Activated T-helper 1 cell treated with Interleukin-2 at 50 U/mL for 16 hours (primary cell): ENCODE measurements around the gene CHST14.

ENCODE experiments used
- DNase-seq: peaks from one replicate; pipeline ENCODE4 v3.0.0-alpha.2; 2020; ENCODE audit warnings: low read depth

CHST14 gene

DNA sequence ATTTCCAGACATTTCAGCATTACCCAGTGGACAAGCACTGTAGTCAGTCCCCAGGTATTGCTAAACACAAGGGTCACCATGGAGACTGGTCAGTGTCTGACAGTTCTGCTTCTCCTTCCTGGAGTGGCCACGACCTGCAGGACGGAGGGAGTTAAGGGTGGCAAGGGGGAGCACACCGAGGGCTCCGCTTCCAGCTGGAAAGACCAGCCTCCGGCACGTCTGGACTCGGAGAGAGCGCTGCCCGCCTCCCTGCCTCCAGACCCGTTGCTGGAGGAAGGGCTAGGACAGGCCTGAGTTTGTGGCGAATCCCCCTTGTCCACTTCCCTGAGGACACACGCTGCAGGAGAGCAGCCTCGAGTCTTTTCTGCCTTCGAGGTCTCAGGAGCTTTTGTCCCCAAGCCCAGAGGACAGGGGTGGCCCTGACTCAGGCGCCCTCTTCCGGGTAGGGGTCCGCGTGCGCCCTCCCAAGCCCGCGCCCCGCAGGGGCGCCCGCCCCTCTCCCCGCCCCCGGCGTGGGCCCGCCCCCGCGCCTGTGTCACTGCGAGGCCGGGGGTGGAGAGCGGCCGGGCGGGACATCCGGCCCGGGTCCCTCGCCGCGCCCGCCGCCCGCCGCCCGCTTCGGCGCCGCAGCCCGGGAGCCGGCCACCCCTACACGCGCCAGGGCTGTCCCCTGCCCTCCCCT lies at the start of gene CHST14:
Gene CHST14, plus strand, starts transcription at position 562 of the 682 bp plus-strand sequence. CDS start 230 bp downstream, outside the sequence.
- peak; percentile 51 for DNase-seq

DNA sequence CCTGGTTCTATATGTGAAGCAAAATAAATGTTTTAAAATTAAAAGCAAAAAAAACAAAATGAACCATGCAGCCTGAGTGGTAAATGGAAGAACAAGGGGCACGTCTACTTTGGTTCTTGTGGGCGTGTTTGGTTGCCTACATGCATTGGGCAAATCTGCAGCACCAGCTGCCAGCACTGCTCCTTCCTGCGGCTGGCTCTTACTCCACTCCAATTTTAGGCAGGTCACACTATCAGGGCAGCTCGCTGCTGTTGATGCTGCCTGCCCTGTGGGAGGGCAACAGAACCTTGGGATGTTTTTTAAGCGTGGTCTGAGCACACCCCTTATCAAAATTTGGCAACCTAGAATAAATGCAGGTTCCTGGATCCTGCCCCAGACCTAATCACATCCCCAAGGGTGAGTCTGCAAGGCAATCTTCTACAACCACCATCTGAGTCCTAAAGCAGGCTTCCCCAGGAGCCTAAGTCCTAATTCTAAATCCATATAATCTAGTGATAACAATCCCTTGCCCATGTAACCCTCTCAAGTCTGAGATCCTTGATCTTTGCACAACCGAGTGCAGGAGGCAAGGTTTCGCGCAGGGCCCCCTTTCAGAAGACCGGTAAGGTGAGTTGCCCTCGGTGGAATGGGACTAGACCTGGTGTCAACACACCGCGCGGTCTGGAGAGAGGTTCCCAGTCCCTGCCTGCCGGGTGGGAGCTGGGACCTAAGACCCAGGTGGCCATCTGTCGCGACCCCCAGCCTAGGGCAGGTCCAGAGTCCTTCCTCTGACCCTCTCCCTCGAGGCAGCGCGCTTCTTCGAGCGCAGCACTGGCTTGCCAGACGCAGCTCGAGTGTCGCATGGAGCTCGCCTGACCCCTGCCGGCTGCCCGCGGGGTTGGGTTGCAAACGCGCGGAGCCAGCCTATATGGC lies 49.3 kb upstream of the CHST14 start:
- peak; percentile 64 for DNase-seq

- DNase-seq, result no peak
Measured at GRCh38 chr15:40424483-40425115, 46.2 kb upstream of the CHST14 start.

DNA sequence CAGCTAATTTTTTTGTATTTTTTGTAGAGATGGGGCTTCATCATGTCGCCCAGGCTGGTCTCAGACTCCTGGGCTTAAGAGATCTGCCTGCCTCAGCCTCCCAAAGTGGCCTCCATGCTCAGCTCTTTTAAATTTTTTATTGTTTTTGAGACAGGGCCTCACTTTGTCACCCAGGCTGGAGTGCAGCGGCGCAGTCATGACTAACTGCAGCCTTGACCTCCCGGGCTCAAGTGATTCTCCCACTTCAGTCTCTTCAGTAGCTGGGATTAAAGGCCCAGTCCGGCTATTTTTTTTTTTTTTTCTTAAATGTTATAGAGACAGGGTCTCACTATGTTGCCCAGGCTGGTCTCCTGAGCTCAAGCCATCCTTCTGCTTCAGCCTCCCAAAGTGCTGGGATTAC lies 45.1 kb upstream of the CHST14 start:
- DNase-seq, result no peak

DNA sequence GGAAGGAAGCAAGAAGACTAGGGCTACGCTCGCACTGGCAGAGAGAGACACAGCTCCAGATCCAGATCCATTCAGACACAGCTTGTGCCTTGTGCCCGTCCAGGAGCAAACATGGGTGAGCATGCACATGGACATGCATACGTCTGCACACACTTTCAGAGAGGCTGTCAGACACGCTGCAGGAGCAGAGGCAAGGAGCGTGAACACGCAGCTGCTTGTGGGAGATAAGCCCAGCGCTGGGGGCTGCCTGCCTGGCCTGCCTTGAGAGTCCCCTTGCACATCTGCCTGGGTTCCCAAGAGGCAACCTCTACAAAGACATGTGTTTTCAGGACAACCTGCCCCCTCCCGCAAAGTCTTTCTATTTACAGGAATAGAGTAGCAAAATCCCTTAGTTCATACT lies 43.6 kb upstream of the CHST14 start:
- no peak for DNase-seq

GRCh38 chr15:40428185-40428584 lies 42.6 kb upstream of the CHST14 start:
- no peak for DNase-seq

GRCh38 chr15:40429068-40429710 lies 41.6 kb upstream of the CHST14 start:
- DNase-seq, result no peak

DNA sequence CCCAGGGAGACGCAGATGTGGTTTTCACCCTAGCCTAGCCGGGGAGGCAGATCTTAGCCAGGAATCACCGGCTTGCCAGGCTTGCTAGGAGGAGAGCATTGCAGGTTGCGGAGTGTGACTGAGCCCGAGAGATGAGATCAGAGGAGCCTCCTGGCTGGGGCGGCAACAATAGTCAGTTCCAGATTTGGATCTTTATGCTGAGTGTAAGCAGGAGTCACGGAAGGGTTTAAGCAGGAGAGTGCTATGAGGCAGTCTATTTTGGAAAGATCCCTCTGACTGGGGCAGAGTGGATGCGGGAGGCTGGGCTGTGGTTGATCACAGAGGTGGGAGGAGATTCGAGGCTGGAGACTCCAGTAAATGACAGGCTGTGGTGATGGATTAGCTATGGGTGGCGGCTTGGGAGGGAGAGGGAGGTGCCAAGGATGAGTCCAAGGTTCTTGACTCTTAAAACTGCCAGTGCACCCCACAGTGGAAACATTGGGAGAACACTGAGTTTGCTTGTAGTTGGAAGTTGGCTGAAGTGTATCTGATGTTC lies 40.4 kb upstream of the CHST14 start:
- DNase-seq, result no peak

- no peak for DNase-seq
Measured at GRCh38 chr15:40435023-40435709, 35.6 kb upstream of the CHST14 start.

GRCh38 chr15:40435710-40436089 lies 35.1 kb upstream of the CHST14 start:
- no peak for DNase-seq

DNA sequence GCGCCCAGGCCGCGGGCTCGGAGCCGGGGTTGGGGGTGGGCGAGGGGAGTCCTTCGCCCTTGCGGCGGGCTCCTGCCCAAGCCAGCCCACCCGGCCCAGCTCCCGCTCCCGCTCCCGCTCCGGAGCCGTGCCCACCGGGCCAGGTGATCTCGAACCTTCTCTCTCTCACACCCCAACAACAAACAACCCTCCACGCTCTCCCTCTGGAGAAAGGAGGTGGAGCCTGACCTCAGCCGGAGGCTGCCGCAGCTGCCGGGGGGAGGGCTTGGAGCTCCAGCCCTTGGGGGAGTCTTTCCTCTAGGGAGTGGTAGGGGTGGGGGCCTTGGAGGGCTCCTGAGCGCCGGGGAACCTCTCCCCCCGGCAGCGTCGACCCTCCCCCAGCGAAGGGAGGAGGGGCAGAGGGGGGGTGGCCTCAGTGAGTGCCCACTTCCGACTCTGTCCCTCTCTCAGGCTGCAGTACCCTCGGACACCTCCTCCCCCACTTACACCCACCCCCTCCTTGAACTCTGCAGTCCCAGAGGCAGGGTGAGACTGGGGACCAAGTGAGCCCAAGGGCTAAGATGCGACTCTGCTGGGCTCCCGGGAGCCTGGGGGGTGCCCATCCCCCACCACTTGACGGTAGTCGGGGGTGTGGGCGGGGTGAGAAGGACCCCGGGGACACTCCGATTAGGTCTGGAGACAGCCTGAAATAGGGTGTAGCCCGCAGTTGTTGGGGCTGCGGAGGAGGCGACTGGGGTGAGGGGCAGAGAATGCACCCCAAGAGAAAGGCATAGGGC lies 34.5 kb upstream of the CHST14 start:
- no peak for DNase-seq

DNA sequence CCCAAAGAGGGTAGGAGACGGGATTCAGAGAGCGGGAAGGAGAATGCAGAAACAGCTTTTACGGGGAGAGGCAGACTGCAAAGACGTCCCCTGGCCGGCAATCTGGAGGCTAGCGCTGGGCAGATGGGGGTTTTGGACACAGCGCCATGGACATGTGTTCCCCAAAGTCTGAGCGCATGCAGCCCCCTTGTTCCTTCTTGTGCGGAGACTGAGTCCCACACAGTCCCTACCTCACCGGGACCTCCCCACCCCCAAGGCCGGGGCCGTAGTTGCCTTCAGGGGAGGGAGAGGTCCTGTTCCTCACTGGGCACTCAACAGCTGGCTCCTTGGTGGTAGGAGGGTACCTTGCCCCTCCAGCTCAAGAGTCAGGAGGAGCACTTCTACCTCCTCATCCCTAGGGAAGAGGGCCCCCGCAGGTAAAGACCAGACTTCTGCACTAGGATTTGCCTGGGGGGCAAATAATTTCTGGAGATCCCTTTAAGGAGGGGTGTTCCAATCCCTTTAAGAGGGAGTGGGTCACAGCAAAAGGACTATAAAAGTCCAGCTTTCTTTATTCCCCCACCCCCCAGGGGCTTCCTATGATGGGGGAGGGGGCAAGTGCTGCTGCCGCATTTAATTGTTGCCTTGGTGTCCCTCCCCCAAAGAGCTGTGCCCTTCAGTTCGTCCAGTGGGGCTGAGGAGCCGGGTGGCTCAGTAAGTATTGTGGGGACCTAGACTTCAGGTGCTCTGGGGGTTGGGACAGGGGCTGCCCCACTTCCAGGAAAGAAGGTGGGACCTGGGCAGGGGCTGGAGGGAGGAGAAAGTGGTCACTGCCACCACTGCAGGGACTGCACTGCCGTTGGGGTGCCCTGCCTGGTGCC lies 33.7 kb upstream of the CHST14 start:
- DNase-seq, result no peak

DNA sequence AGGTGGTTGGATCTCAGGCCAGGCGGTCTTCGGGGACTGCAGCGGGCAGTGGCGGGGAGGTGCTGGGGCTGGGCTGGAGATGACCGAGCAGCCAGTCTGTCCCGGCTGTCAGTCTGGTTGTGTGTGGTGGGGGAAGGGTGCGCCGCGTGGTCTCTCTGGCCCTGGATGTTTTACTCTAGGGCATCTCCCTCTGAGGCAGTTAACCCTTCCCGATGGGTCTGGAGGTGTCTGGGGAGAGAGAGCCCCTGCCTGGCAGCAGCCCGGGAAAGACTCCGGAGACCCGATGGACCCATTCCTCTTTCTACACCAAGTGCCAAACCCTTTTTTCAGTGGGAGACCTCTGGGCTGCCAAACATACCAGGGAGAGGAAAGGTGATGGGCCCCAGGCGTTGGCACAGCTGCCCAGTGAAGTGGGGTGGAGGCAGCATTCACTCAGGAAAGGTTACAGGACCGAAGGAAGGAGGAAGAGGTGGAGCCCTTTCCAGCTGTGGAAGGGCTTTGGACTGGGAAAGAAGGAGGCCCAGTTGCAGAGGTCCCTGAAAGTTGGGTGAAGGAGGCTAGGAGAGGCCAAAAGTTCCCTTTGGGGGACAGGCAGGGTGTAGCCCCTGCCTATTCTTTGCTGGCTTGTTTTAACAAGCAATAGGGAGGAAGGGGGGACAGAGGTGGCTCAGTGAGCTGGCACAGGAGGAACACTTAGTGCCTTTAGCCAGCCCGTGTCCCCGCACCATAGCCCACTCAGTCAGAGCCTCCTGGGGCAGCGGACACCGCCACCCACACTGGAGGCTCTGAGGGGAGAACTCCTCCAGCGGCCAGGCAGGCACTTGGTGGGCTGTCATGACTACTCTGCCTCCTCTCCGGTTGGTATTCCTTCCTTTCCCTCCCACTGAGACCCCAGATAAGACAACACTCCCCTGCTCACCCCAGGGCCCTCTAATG lies 32.8 kb upstream of the CHST14 start:
- DNase-seq, result no peak

DNA sequence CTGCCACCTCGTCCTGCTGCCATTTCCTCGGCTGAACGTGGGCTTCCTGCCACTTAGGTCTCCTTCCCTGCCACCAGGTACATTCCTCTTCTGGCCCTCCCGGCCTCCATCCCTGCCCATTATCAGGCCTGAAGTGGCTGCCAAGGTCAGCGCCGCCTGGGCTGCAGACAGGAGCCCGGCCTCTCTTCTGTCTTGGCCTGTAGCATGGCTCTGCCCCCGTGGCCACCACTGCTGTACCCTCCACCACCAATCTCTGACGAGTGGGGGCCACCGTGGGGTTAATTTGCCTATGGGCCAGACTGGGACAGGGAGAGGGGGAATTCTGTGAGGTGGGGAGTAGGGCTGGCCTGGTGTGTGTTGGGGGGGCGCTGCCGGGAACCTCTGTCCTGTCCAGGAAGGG lies 32.1 kb upstream of the CHST14 start:
- DNase-seq, result no peak

GRCh38 chr15:40439461-40439959 lies 31.3 kb upstream of the CHST14 start:
- DNase-seq, result no peak

DNA sequence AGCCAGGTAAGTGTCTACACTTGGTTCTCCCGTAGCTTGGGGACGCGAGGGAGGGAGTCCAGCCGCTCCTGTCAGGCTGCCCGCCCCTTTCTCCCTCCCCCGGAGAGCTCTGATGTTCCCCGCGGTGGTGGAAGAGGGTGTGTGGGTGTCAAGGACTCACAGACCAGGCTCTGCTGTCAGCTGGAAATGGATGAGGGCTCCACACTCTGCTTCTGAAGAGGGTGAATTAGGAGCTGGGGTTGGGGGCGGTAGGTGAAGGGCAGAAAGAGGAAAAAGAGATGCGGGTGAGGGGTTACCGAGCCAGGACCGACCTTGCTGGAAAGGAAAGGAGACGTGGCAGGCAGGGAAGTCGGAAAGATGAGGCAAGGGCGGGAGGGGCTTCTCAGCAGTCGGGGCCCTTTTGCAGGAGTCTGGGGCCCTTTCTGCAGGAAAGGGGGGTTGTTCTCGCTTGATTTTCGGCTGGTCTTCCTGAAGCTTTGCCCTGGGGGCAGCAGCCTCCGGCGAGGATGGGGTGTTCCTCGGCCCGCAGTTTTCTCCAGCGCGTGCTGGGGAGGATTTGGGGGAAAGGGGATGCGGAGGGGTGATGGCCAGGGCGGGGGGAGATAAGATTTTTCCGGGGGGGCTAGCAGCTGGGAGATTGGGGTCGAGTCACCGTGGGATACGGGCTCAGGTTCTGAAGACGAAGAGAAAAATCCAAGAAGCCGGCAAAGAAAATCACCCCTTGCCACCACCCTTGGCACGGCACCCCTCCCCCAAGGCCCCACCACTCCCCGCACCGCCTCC lies 30.6 kb upstream of the CHST14 start:
- DNase-seq, result no peak

DNA sequence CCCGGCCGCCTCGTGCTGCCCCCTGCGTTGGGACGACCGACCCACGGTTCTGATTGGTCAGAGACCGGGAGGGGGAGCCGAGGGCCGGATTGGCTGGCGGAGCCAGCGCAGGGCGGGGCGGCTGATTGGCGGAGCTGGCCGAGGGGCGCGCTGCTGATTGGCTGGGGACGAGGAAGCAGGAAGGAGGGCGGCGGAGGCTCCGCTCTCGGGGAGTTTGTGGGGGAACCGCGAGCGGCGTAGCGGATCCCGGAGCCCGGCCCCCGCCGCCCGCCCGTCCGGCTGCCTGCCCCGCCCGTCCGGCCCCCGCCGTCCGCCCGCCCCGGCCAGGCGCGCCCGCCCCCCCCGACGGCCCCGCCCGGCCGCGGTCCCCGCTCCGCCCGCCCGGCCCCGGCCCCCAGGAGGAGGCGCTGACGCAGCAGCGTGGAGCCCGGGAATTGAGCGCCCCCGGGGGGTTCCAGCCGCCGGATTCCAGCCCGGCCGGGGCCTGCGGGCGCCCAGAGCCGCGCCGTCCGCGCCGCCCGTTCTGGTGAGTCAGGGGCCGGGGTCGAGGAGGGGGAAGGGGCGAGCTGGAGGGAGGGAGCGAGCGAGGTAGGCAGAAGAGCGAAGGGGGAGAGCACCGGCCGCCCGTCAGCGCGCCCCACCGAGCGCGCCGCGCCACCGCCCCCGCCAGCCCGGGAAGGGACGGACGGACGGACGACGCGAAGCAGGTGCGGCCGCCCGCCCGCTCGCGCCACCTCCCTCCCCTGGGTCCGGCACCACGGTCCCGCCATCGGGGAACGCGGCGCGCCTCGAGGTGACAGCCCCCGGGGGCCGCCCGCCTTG lies 29.8 kb upstream of the CHST14 start, which contains the start of gene BAHD1:
Gene BAHD1, plus strand, starts transcription at position 211 of the 822 bp plus-strand sequence. CDS start 17,512 bp downstream, outside the sequence.
- peak; percentile 90 for DNase-seq
